IMR-90 (cell line): ENCODE data around the gene PRKN. TPM values are rescaled to one million over a fixed set of nuclear protein-coding genes. Genes with fewer than 3 reads are reported as not detected.

Experiments used
- ATAC-seq: fragments of 200-7000 bp; cut with Tn5 transposase; 2 replicates; pipeline ENCODE4 v1.9.1; 2020; ENCODE audit warnings: low read depth, mild to moderate bottlenecking, moderate library complexity
- BruUV-seq: library from RNA; stranded (reverse); fragments of 400-500 nt; replicated peaks from 2 replicates; lab custom pipeline; 2021; lab: Mats Ljungman, UMichigan
- CTCF ChIA-PET: fragments of 300-600 bp; formaldehyde crosslinking; extraction: SDS; loops from one replicate; lab custom pipeline; 2021; ENCODE audit warnings: antibody characterized with exemption; lab: Yijun Ruan, JAX
- POLR2A ChIA-PET: fragments of 300-600 bp; sonication (Branson Sonifier 250); formaldehyde crosslinking; loops from one replicate; lab custom pipeline; 2022; ENCODE audit warnings: antibody characterized with exemption; ENCODE audit not compliant: unreplicated experiment; lab: Charles Lee
- DNase-seq: peaks from one replicate; pipeline ENCODE4 v3.0.0; 2013
- H2AFZ ChIP-seq: replicated peaks from 2 replicates; pipeline ENCODE3; 2013; ENCODE audit warnings: low read length, mild to moderate bottlenecking; ENCODE audit not compliant: poor library complexity
- H2AK5ac ChIP-seq: 2 replicates; pipeline ENCODE4 v1.6.1; 2013; ENCODE audit warnings: low read depth, low read length, inconsistent platforms
- H2AK9ac ChIP-seq: replicated peaks from 2 replicates; pipeline ENCODE3; 2013; ENCODE audit warnings: mild to moderate bottlenecking, low read depth, low read length, moderate library complexity; ENCODE audit not compliant: poor library complexity
- H2BK120ac ChIP-seq: 2 replicates; pipeline ENCODE4 v1.6.1; 2013; ENCODE audit warnings: low read depth, low read length, inconsistent platforms
- H2BK15ac ChIP-seq: 3 replicates; pipeline ENCODE4 v1.6.1; 2013; ENCODE audit warnings: low read depth, low read length, inconsistent platforms
- H2BK20ac ChIP-seq: 2 replicates; pipeline ENCODE4 v1.6.1; 2013; ENCODE audit warnings: low read depth, mild to moderate bottlenecking, inconsistent platforms, low read length, moderate library complexity
- H2BK5ac ChIP-seq: 2 replicates; pipeline ENCODE4 v1.6.1; 2013; ENCODE audit warnings: mild to moderate bottlenecking, low read depth, low read length, inconsistent platforms; ENCODE audit not compliant: poor library complexity, severe bottlenecking
- H3K14ac ChIP-seq: replicated peaks from 2 replicates; pipeline ENCODE4 v1.6.1; 2013; ENCODE audit warnings: low read depth, low read length, inconsistent platforms
- H3K18ac ChIP-seq: 2 replicates; pipeline ENCODE4 v1.6.1; 2013; ENCODE audit warnings: low read depth, low read length, control low read depth
- H3K23ac ChIP-seq: 2 replicates; pipeline ENCODE4 v1.6.1; 2013; ENCODE audit warnings: low read depth, low read length, inconsistent platforms
- H3K27ac ChIP-seq: 2 replicates; pipeline ENCODE4 v1.5.1; 2013; ENCODE audit warnings: mild to moderate bottlenecking, control low read depth, low read length; ENCODE audit not compliant: insufficient read depth
- H3K27me3 ChIP-seq: 2 replicates; pipeline ENCODE4 v1.6.1; 2013; ENCODE audit warnings: low read length; ENCODE audit not compliant: control insufficient read depth, insufficient read depth
- H3K36me3 ChIP-seq: 2 replicates; pipeline ENCODE4 v1.6.1; 2013; ENCODE audit warnings: low read length, mixed read lengths; ENCODE audit not compliant: control insufficient read depth, insufficient read depth
- H3K4ac ChIP-seq: 2 replicates; pipeline ENCODE4 v1.6.1; 2013; ENCODE audit warnings: low read depth, low read length, inconsistent platforms
- H3K4me1 ChIP-seq: 2 replicates; pipeline ENCODE4 v1.6.1; 2013; ENCODE audit warnings: low read length, mixed read lengths; ENCODE audit not compliant: control insufficient read depth, insufficient read depth
- H3K4me2 ChIP-seq: 2 replicates; pipeline ENCODE4 v1.6.1; 2013; ENCODE audit warnings: low read depth, mild to moderate bottlenecking, control low read depth, low read length, moderate library complexity
- H3K4me3 ChIP-seq: 2 replicates; pipeline ENCODE4 v1.5.1; 2013; ENCODE audit warnings: low read depth, mild to moderate bottlenecking, control low read depth, low read length, moderate library complexity; ENCODE audit not compliant: insufficient read depth
- H3K56ac ChIP-seq: 2 replicates; pipeline ENCODE4 v1.6.1; 2013; ENCODE audit warnings: low read length, inconsistent platforms; ENCODE audit not compliant: insufficient read depth; ENCODE audit errors: extremely low read depth
- H3K79me1 ChIP-seq, 2 experiments: 2 replicates each; pipeline ENCODE4 v1.6.1; 2013; ENCODE audit warnings: low read length in 2 of 2, inconsistent platforms in 1 of 2, low read depth in 1 of 2
- H3K9ac ChIP-seq: 2 replicates; pipeline ENCODE4 v1.6.1; 2013; ENCODE audit warnings: low read depth, low read length, control low read depth
- H3K9me1 ChIP-seq: 2 replicates; pipeline ENCODE4 v1.6.1; 2013; ENCODE audit warnings: low read length, inconsistent platforms; ENCODE audit not compliant: insufficient read depth
- H3K9me3 ChIP-seq: 2 replicates; pipeline ENCODE4 v1.6.1; 2013; ENCODE audit warnings: low read length; ENCODE audit not compliant: control insufficient read depth, insufficient read depth
- H4K20me1 ChIP-seq: 2 replicates; pipeline ENCODE4 v1.6.1; 2013; ENCODE audit warnings: low read length, inconsistent platforms; ENCODE audit not compliant: insufficient read depth
- H4K5ac ChIP-seq: 2 replicates; pipeline ENCODE4 v1.6.1; 2013; ENCODE audit warnings: mild to moderate bottlenecking, low read depth, low read length, control low read depth
- H4K8ac ChIP-seq, 2 experiments: 2 replicates each; pipeline ENCODE4 v1.6.1; 2013; ENCODE audit warnings: low read depth in 2 of 2, low read length in 2 of 2, control low read depth in 1 of 2, inconsistent platforms in 1 of 2
- H4K91ac ChIP-seq: 2 replicates; pipeline ENCODE4 v1.6.1; 2013; ENCODE audit warnings: low read depth, low read length, inconsistent platforms; ENCODE audit not compliant: insufficient read depth
- BHLHE40 ChIP-seq: fragments of 150-350 bp; IDR thresholded peaks from 2 replicates; pipeline ENCODE4 v1.6.1; 2016; ENCODE audit warnings: mild to moderate bottlenecking, low read depth, low read length
- CEBPB ChIP-seq: IDR thresholded peaks from 2 replicates; pipeline ENCODE4 v1.6.1; 2012; ENCODE audit warnings: low read depth, low read length, improper control_type of control experiment
- CHD1 ChIP-seq: IDR thresholded peaks from 2 replicates; pipeline ENCODE4 v1.6.1; 2012; ENCODE audit warnings: low read depth, low read length, improper control_type of control experiment
- CTCF ChIP-seq: conservative IDR thresholded peaks from 2 replicates; pipeline ENCODE4 v1.5.1; 2012; ENCODE audit warnings: mild to moderate bottlenecking, low read depth, low read length, improper control_type of control experiment
- FOS ChIP-seq: fragments of 150-350 bp; IDR thresholded peaks from 2 replicates; pipeline ENCODE4 v1.6.1; 2016; ENCODE audit warnings: low read depth, low read length
- MAFK ChIP-seq: IDR thresholded peaks from 2 replicates; pipeline ENCODE4 v1.6.1; 2012; ENCODE audit warnings: low read depth, low read length, improper control_type of control experiment
- MAZ ChIP-seq: IDR thresholded peaks from 2 replicates; pipeline ENCODE4 v1.6.1; 2012; ENCODE audit warnings: low read depth, mild to moderate bottlenecking, low read length, improper control_type of control experiment, moderate library complexity, borderline replicate concordance
- MXI1 ChIP-seq: IDR thresholded peaks from 2 replicates; pipeline ENCODE4 v1.6.1; 2012; ENCODE audit warnings: low read depth, mild to moderate bottlenecking, low read length, moderate library complexity, borderline replicate concordance
- NFE2L2 ChIP-seq: fragments of 150-350 bp; IDR thresholded peaks from 2 replicates; pipeline ENCODE4 v1.6.1; 2016; ENCODE audit warnings: low read depth, mild to moderate bottlenecking, low read length
- POLR2A ChIP-seq: IDR thresholded peaks from 2 replicates; pipeline ENCODE4 v1.6.1; 2012; ENCODE audit warnings: mild to moderate bottlenecking, low read depth, low read length
- RAD21 ChIP-seq: IDR thresholded peaks from 2 replicates; pipeline ENCODE4 v1.6.1; 2012; ENCODE audit warnings: low read length, improper control_type of control experiment
- RCOR1 ChIP-seq: IDR thresholded peaks from 2 replicates; pipeline ENCODE4 v1.6.1; 2012; ENCODE audit warnings: mild to moderate bottlenecking, low read length, improper control_type of control experiment; ENCODE audit not compliant: insufficient replicate concordance
- RFX5 ChIP-seq: IDR thresholded peaks from 2 replicates; pipeline ENCODE4 v1.8.0; 2012; ENCODE audit warnings: low read depth, mild to moderate bottlenecking, low read length, moderate library complexity
- SMC3 ChIP-seq: fragments of 150-350 bp; IDR thresholded peaks from 2 replicates; pipeline ENCODE4 v1.6.1; 2016; ENCODE audit warnings: low read depth, mild to moderate bottlenecking, antibody characterized with exemption, low read length, moderate library complexity
- WGBS, 2 experiments: methylation state at CpG; one replicate each; pipeline versions ENCODE4 v1.1.5 to v1.1.7; 2013; ENCODE audit warnings: missing lambda C conversion rate in 2 of 2; ENCODE audit not compliant: insufficient read length in 1 of 2; ENCODE audit errors: extremely low coverage in 2 of 2; 5-methylcytosine and 5-hydroxymethylcytosine counted together
- dilution Hi-C: fragments of 300-500 bp; cut with HindIII; formaldehyde crosslinking; loops from one replicate; pipeline ENCODE4 v1.14.3; 2018; ENCODE audit warnings: low sequenced_read_pairs; ENCODE audit not compliant: unreplicated experiment
- in situ Hi-C: fragments of 300-500 bp; cut with MboI; formaldehyde crosslinking; loops from 3 replicates; pipeline ENCODE4 v1.14.3; 2019; ENCODE audit warnings: low sequenced_read_pairs, inconsistent platforms, mixed read lengths
- intact Hi-C: fragments of 100-400 bp; cut with micrococcal nuclease; formaldehyde crosslinking; loops from 2 replicates; pipeline ENCODE4 v1.10.0; 2022
- polyA plus RNA-seq, 3 experiments: library from polyadenylated mRNA; depleted of rRNA; stranded (reverse); fragments of >200 nt; gene quantifications; 2 replicates each; pipeline ENCODE4 v1.2.3, GENCODE V29; 2012; ENCODE audit warnings: low replicate concordance in 1 of 3
- total RNA-seq: library from RNA; depleted of rRNA; stranded (reverse); fragments of >200 nt; gene quantifications from 2 replicates; pipeline ENCODE4 v1.2.3, GENCODE V29; 2012
- TF ChIP-seq, protein P1 (sequence below): fragments of 150-350 bp; IDR thresholded peaks from 2 replicates; pipeline ENCODE4 v1.6.1; 2017; ENCODE audit warnings: mild to moderate bottlenecking, antibody characterized with exemption, low read length, low read depth
- TF ChIP-seq, protein P2 (sequence below): fragments of 150-350 bp; IDR thresholded peaks from 2 replicates; pipeline ENCODE4 v1.6.1; 2016; ENCODE audit warnings: low read depth, mild to moderate bottlenecking, low read length, moderate library complexity, borderline replicate concordance

Gene PRKN
- total and polyA plus RNA-seq, 2 of the 4 experiments (the other 2 are of a cell fraction) = 0.15 to 0.18 TPM

GRCh38 chr6:161716176-161716575 lies 1011.4 kb downstream of the PRKN start:
- CTCF ChIA-PET = no interaction called here
- H4K91ac ChIP-seq = no peak overlapping the region
- BruUV-seq = no TSS peak

More at GRCh38 chr6:161716176-161716575, 1011.4 kb downstream of the PRKN start:
- Histone ChIP-seq H4K20me1 (no peaks in the 10 kb centered on the region), H3K4me1 (no peaks in the 10 kb centered on the region), H3K4me2 (no peak overlapping the region), H2BK120ac (no peak overlapping the region), H2BK5ac (no peak overlapping the region), H3K56ac (no peak overlapping the region), H3K27ac (no peak overlapping the region), H2AFZ (no peak overlapping the region), H4K8ac (no peak overlapping the region), H2BK15ac (no peak overlapping the region), H3K9ac (no peak overlapping the region), H3K9me3 (peaks cover 36% of the 10 kb centered on the region), H3K4ac (no peak overlapping the region), H3K9me1 (no peaks in the 10 kb centered on the region), H2AK5ac (no peak overlapping the region), H3K4me3 (no peak overlapping the region), H3K14ac (no peak overlapping the region), H3K23ac (no peak overlapping the region), H3K18ac (no peak overlapping the region), H2BK20ac (no peak overlapping the region), H4K5ac (no peak overlapping the region), H3K27me3 (no peaks in the 10 kb centered on the region), H3K79me1 (no peaks in the 10 kb centered on the region), H3K36me3 (no peaks in the 10 kb centered on the region), H2AK9ac (no peak overlapping the region)
- dilution Hi-C loops = no loop called here
- TF ChIP-seq CTCF (no peak), MAFK (no peak), FOS (no peak), RFX5 (no peak), SMC3 (no peak), NFE2L2 (no peak), CHD1 (no peak), POLR2A (no peak), RAD21 (no peak), MAZ (no peak), MXI1 (no peak), RCOR1 (no peak), BHLHE40 (no peak), CEBPB (no peak)
- TF ChIP-seq, protein P1, sequence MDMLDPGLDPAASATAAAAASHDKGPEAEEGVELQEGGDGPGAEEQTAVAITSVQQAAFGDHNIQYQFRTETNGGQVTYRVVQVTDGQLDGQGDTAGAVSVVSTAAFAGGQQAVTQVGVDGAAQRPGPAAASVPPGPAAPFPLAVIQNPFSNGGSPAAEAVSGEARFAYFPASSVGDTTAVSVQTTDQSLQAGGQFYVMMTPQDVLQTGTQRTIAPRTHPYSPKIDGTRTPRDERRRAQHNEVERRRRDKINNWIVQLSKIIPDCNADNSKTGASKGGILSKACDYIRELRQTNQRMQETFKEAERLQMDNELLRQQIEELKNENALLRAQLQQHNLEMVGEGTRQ = no peak
- TF ChIP-seq, protein P2, sequence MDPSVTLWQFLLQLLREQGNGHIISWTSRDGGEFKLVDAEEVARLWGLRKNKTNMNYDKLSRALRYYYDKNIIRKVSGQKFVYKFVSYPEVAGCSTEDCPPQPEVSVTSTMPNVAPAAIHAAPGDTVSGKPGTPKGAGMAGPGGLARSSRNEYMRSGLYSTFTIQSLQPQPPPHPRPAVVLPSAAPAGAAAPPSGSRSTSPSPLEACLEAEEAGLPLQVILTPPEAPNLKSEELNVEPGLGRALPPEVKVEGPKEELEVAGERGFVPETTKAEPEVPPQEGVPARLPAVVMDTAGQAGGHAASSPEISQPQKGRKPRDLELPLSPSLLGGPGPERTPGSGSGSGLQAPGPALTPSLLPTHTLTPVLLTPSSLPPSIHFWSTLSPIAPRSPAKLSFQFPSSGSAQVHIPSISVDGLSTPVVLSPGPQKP = no peak
- intact Hi-C loops = no loop called here
- DNase-seq = no peak
- ATAC-seq = no peak
- POLR2A ChIA-PET = no interaction called here
- in situ Hi-C loops = no loop called here
- no CpG with 5 or more reads among the region's 3 CpGs for WGBS, 2 experiments
